Measurements from ENCODE around the gene NCOA6.
A peak's percentile ranks its signal among the peaks of the same experiment; 100 is the strongest.
"Not testable (repeated sequence)": the region's sequence is repeated elsewhere in the genome, so short reads cannot be mapped to it uniquely, and the experiment has no call there.

The NCOA6 gene

GRCh38 chr20:34824806-34825529 lies 483 bp downstream of the NCOA6 start:
- peak; percentile 33 for DNase-seq

- DNase-seq: peak; percentile 57
Observed at GRCh38 chr20:34824452-34824805, 1.0 kb downstream of the NCOA6 start.

GRCh38 chr20:34824026-34824425 lies 1.4 kb downstream of the NCOA6 start:
- no peak for DNase-seq

- no peak for DNase-seq
Observed at GRCh38 chr20:34820805-34821578, 4.5 kb downstream of the NCOA6 start.

- DNase-seq: no peak
Observed at GRCh38 chr20:34817801-34818200, 7.7 kb downstream of the NCOA6 start.

- DNase-seq: no peak
Observed at GRCh38 chr20:34817072-34817471, 8.4 kb downstream of the NCOA6 start.

GRCh38 chr20:34815636-34816035 lies 9.8 kb downstream of the NCOA6 start:
- DNase-seq: no peak

- no peak for DNase-seq
Observed at GRCh38 chr20:34808583-34808982, 16.9 kb downstream of the NCOA6 start.

- DNase-seq: not testable (repeated sequence)
Observed at GRCh38 chr20:34807944-34808465, 17.4 kb downstream of the NCOA6 start.

- no peak for DNase-seq
Observed at GRCh38 chr20:34806255-34806654, 19.2 kb downstream of the NCOA6 start.

- DNase-seq: no peak
Observed at GRCh38 chr20:34798871-34799270, 26.6 kb downstream of the NCOA6 start.

- no peak for DNase-seq
Observed at GRCh38 chr20:34798328-34798727, 27.1 kb downstream of the NCOA6 start.

GRCh38 chr20:34797012-34797995 lies 28.1 kb downstream of the NCOA6 start:
- DNase-seq: no peak

GRCh38 chr20:34794006-34794585 lies 31.4 kb downstream of the NCOA6 start:
- DNase-seq: peak; percentile 62

GRCh38 chr20:34792687-34793363 lies 32.6 kb downstream of the NCOA6 start:
- no peak for DNase-seq

- peak; percentile 73 for DNase-seq
Observed at GRCh38 chr20:34791289-34792020, 34.0 kb downstream of the NCOA6 start.

GRCh38 chr20:34781220-34781619 lies 44.2 kb downstream of the NCOA6 start:
- DNase-seq: no peak

- DNase-seq: not testable (repeated sequence)
Observed at GRCh38 chr20:34780291-34780690, 45.2 kb downstream of the NCOA6 start.

GRCh38 chr20:34776177-34776576 lies 49.3 kb downstream of the NCOA6 start:
- DNase-seq: no peak

GRCh38 chr20:34774886-34775285 lies 50.6 kb downstream of the NCOA6 start:
- no peak for DNase-seq

GRCh38 chr20:34774449-34774848 lies 51.0 kb downstream of the NCOA6 start:
- DNase-seq: no peak
